Prostate gland (tissue), 2 donors: Measurements from ENCODE around the gene GALNT2.

ENCODE experiments used
- CTCF ChIP-seq, 4 experiments: fragments of 200-600 bp in 2 of 4; fragments of 450-650 bp in 2 of 4; sonication (generic) in 2 of 4; IDR thresholded peaks; 1 replicate in 3 of 4; 2 replicates in 1 of 4; pipeline ENCODE4 v1.5.1; 2016 to 2019; ENCODE audit warnings: antibody characterized with exemption in 4 of 4, mild to moderate bottlenecking in 2 of 4, moderate library complexity in 2 of 4
- POLR2A ChIP-seq: fragments of 450-650 bp; IDR thresholded peaks from one replicate; pipeline ENCODE4 v1.6.1; 2016; ENCODE audit warnings: antibody characterized with exemption, mild to moderate bottlenecking
- POLR2AphosphoS5 ChIP-seq: sonication (generic); formaldehyde crosslinking; IDR thresholded peaks from one replicate; pipeline ENCODE4 v1.6.1; 2017; ENCODE audit warnings: antibody characterized with exemption

DNA sequence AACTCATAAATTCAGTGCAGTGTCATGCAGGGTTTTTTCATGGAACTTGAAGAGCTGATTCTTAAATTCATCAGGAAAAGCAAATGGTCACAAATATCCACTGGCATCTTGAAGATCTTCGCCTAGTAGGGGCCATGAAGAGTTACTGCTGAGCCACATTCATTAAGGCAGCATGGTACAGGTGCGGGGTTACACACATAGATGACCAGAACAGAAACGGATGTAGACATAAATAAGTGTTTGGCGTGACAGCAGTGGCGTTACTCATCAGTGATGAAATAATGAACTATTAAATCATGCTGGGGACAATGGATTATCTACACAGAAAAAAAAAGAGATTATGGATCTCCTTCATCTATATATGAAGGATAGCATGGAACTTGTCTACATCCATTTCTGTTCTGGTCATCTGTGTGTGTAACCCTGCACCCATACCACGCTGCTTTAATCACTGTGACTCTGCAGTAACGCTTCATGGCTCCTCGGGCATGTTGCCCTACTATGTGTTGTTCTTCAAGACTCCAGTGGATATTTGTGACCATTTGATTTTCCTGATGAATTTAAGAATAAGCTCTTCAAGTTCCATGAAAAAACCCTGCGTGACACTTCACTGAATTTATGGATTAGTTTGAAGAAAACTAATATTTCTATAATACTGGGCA is 161.3 kb downstream of the GALNT2 start:
- TF ChIP-seq CTCF (IDR thresholded peaks at IDR 0.05) (no peak), POLR2A (no peak), POLR2AphosphoS5 (no peak)
